DMS53 treated with DMSO at 0.1 percent for 48 hours (cell line): Measurements from ENCODE around the gene COL4A2.

Source experiments
- DNase-seq: peaks from one replicate; lab custom pipeline; 2025; ENCODE audit not compliant: unreplicated experiment; lab: John Stamatoyannopoulos, UW

COL4A2 gene

GRCh38 chr13:110306960-110307766 lies at the start of gene COL4A2, which contains the start of gene COL4A1:
TSS of gene COL4A2 (plus strand) at chr13:110307284. CDS start at chr13:110307904, 620 bp downstream.
TSS of gene COL4A1 (minus strand) at chr13:110307157. CDS start at chr13:110307027, 130 bp downstream.
- DNase-seq = no peak

GRCh38 chr13:110257408-110257807 lies 49.7 kb upstream of the COL4A2 start:
- DNase-seq = no peak

GRCh38 chr13:110258876-110259631 lies 48.0 kb upstream of the COL4A2 start:
- DNase-seq = no peak

- DNase-seq = no peak
Measured at GRCh38 chr13:110259651-110260050, 47.4 kb upstream of the COL4A2 start.

- DNase-seq = no peak
Measured at GRCh38 chr13:110261166-110262081, 45.7 kb upstream of the COL4A2 start.

GRCh38 chr13:110262082-110262436 lies 45.0 kb upstream of the COL4A2 start:
- DNase-seq = no peak

GRCh38 chr13:110262508-110263291 lies 44.4 kb upstream of the COL4A2 start:
- DNase-seq = no peak

- DNase-seq = no peak
Measured at GRCh38 chr13:110263404-110263803, 43.7 kb upstream of the COL4A2 start.

GRCh38 chr13:110263888-110264287 lies 43.2 kb upstream of the COL4A2 start:
- DNase-seq = no peak

GRCh38 chr13:110264685-110265275 lies 42.3 kb upstream of the COL4A2 start:
- no peak for DNase-seq

- DNase-seq = no peak
Measured at GRCh38 chr13:110265341-110265681, 41.8 kb upstream of the COL4A2 start.

- no peak for DNase-seq
Measured at GRCh38 chr13:110265682-110266430, 41.2 kb upstream of the COL4A2 start.

GRCh38 chr13:110266431-110266809 lies 40.7 kb upstream of the COL4A2 start:
- DNase-seq = no peak

GRCh38 chr13:110266983-110267382 lies 40.1 kb upstream of the COL4A2 start:
- no peak for DNase-seq

GRCh38 chr13:110268061-110268460 lies 39.0 kb upstream of the COL4A2 start:
- DNase-seq = no peak

- no peak for DNase-seq
Measured at GRCh38 chr13:110268576-110269185, 38.4 kb upstream of the COL4A2 start.

GRCh38 chr13:110269509-110270185 lies 37.4 kb upstream of the COL4A2 start:
- DNase-seq = no peak

- no peak for DNase-seq
Measured at GRCh38 chr13:110270507-110270906, 36.6 kb upstream of the COL4A2 start.
